GM19463 (cell line): ENCODE data around the gene NOL9.

Experiments
- ATAC-seq: cut with Tn5 transposase; IDR thresholded peaks from one replicate; pipeline ENCODE4 v1.9.1; 2021; ENCODE audit warnings: mild to moderate bottlenecking, moderate library complexity; ENCODE audit not compliant: unreplicated experiment

NOL9 gene

DNA sequence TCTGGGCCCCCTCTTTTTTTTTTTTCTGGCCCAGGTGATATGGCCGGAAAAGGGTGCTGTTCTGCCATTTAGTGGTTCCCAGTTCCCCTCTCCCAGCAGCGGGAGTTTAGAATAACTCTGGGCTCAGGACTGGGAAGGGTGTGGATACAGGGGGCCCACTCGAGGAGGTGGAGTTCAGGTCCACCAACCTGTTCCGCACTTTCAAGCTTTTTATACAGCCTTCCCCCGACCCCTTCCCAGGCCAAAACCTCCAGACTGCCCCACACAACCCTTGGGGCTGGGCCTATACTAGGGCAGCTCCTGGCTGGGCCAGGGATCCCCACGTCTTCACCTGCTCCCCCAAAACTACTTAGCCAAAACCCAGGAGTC, 63.2 kb downstream of the NOL9 start:
- no peak for ATAC-seq

GRCh38 chr1:6490181-6491080, 63.9 kb downstream of the NOL9 start:
- ATAC-seq, result peak; percentile 45

- peak; percentile 67 for ATAC-seq
Observed at GRCh38 chr1:6489799-6490180, 64.5 kb downstream of the NOL9 start.

GRCh38 chr1:6489383-6489765, 64.9 kb downstream of the NOL9 start:
- no peak for ATAC-seq

GRCh38 chr1:6488602-6489382, 65.5 kb downstream of the NOL9 start:
- ATAC-seq, result no peak

GRCh38 chr1:6487804-6488484, 66.4 kb downstream of the NOL9 start:
- no peak for ATAC-seq

DNA sequence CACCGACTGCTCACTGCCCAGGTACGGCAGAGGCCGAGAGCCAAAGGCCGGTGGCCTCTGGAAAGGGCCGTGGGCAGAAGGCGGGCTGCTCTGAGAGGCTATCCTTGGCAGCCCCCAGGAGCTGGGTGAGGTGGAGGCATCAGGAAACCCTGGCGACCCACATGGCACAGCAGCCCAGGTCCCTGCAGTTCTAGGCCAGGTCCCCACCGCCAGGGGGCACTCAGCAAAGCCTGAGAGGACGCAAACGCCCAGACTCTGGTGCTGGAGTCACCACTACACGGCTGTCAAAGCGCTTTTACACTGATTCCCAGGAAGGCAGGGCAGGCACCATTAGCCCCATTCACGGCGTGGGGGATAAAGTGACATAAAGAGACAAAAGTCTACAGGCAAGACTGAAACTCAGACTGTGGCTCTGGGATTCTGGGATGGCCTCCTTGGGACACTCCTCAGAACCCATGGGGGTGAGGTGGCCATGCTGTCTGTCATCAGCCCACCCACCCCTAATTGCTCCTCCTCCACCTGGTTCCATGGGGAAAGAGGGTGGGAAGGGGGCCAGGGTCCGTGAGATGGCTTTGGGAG, 67.8 kb downstream of the NOL9 start:
- ATAC-seq, result peak; percentile 40

- no peak for ATAC-seq
Observed at GRCh38 chr1:6485168-6486101, 68.9 kb downstream of the NOL9 start.

GRCh38 chr1:6484826-6485167, 69.5 kb downstream of the NOL9 start:
- no peak for ATAC-seq

DNA sequence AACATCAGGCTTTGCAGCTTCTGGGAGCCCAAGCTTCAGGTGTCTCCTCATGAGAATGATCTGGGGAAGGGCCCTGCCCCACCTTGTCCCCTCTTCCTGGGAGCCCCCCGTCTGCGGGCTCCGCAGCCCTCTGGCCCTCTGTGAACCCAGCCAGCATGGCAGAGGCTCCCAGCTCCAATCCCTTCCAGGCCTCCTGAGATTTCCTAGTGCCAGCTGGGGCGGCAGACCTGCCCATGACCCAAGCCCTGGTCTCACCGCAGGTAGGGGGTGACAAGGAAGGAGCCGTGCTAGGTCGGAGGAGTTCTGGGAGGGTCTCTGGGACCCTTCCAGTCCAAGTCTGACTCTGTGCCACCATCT, 70.6 kb downstream of the NOL9 start:
- no peak for ATAC-seq

DNA sequence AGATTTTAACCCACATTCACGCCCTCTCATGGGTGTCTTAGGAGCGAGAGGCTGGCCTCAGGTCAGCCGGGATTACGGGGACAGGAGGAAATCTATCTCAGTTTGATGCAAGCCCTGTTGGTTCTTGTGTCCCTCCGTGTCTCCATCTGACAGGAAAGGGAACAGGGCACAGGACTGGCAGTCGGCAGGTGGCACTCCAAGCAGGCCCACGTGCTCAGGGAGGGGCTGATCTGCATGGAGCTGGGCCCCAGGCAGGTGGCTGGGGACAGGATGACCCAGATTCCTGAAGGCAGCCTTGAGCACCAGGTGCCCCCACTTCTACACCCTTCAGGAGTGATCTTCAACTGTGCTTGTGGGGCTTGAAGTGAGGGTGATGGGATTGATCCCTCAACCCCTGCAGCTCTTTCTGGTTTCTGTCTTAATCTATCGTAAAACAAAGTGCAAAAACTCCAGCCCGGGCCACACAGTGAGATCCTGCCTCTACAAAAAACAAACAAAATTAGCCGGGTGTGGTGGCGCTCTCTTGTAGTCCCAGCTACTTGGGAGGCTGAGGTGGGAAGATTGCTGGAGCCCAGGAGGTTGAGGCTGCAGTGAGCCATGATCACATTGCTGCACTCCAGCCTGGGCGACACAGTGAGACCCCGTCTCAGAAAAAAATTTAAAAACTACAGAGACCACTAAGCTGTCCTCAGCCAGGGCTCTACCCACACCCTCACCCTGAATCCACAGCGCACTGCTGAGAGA, 71.1 kb downstream of the NOL9 start:
- no peak for ATAC-seq

DNA sequence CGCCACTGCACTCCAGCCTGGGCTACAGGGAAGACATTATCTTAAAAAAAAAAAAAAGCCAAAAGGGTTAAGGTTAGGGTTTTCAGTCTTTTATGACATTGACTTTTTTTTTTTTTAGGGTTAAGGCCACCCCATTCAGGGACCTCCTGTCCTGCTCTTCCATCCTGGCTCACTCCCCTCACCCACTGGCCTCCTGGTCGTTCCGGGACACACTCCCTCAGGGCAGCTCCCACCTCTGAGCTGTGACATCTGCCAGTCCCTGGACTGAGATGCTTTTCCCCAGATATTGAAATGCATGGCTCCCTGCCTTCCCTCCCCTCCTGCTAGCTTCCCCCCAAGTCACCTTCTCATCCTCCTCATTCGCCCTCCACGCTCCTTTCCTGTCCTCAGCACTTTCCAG, 72.5 kb downstream of the NOL9 start:
- ATAC-seq, result no peak

DNA sequence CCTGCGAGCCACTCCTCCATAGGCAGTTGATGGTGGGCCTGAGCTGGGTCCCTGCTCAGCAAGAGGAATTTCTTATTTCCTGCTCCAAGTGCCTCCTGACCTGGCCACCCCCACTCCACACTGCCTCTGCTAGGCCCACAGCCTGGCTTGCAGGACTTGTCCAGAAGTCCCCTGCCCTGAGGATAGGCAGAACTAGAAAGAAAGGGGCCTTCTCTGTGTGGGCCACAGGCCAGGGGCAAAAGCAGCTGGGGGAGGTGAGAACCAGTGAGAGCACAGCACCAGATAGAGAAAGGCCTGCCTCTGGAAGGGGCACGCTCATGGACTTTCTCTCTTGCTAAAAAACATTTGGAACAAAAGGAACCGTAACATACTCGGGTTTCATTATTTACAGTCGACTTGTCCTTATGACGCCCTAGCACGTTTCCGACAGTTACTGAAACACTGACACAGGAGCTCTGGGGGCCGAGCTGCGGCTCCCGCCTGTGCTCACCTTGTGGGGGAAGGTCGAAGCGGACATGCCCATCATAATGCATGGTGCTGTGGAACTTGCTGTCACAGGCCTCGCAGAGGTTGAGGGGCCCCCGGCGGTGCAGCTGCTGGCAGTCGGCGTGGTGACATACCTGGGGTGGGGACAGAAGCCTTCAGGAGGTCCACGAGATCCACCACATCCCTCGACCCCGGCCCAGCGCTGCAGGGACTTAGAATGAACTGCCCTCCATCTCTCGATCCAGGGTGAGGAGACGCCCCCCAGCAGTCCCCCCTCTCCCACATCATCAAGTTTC, 77.1 kb downstream of the NOL9 start:
- no peak for ATAC-seq

GRCh38 chr1:6476483-6476882, 77.8 kb downstream of the NOL9 start:
- no peak for ATAC-seq

- ATAC-seq, result no peak
Observed at GRCh38 chr1:6475381-6476133, 78.8 kb downstream of the NOL9 start.

GRCh38 chr1:6474815-6475282, 79.5 kb downstream of the NOL9 start:
- no peak for ATAC-seq

GRCh38 chr1:6473974-6474814, 80.1 kb downstream of the NOL9 start:
- no peak for ATAC-seq
